HEK293 (cell line): ENCODE results near the gene DIDO1.

Experiments used
- CTCF ChIA-PET: fragments of 350-600 bp; formaldehyde crosslinking; extraction: SDS; loops from one replicate; lab custom pipeline; 2021; ENCODE audit warnings: antibody characterized with exemption; lab: Yijun Ruan, JAX
- POLR2A ChIA-PET: fragments of 300-600 bp; formaldehyde crosslinking; extraction: SDS; loops from one replicate; lab custom pipeline; 2020; ENCODE audit warnings: antibody characterized with exemption, inconsistent platforms; lab: Yijun Ruan, JAX
- H3K27ac ChIP-seq: fragments of 200-500 bp; sonication (Bioruptor generic); 2 replicates; pipeline ENCODE4 v1.5.1; 2014; ENCODE audit warnings: low read depth, low read length, control low read depth, inconsistent platforms; ENCODE audit errors: extremely low read depth
- H3K36me3 ChIP-seq, 2 experiments: fragments of 200-500 bp in 1 of 2; sonication (Bioruptor generic) in 1 of 2; 1 replicate in 1 of 2; 2 replicates in 1 of 2; pipeline ENCODE4 v1.5.1; 2014 to 2017; ENCODE audit warnings: inconsistent platforms in 2 of 2, low read length in 2 of 2; ENCODE audit not compliant: control insufficient read depth in 2 of 2, insufficient read depth in 1 of 2
- H3K4me1 ChIP-seq: fragments of 200-500 bp; sonication (Bioruptor generic); 2 replicates; pipeline ENCODE4 v1.5.1; 2014; ENCODE audit warnings: mild to moderate bottlenecking, low read length, inconsistent platforms; ENCODE audit not compliant: control insufficient read depth, insufficient read depth
- H3K4me3 ChIP-seq: 2 replicates; pipeline ENCODE4 v1.5.1; 2011; ENCODE audit warnings: low read depth, mild to moderate bottlenecking, control low read depth, low read length, moderate library complexity
- H3K9me3 ChIP-seq: fragments of 200-500 bp; sonication (Bioruptor generic); 2 replicates; pipeline ENCODE4 v1.5.1; 2014; ENCODE audit warnings: low read depth, low read length, inconsistent platforms; ENCODE audit not compliant: control insufficient read depth, insufficient read depth
- GLIS2 ChIP-seq: fragments of 450-650 bp; formaldehyde crosslinking; IDR thresholded peaks from 2 replicates; pipeline ENCODE4 v1.5.1; 2016; ENCODE audit warnings: missing biosample characterization, missing genetic modification characterization
- KLF16 ChIP-seq: fragments of 450-650 bp; formaldehyde crosslinking; IDR thresholded peaks from 2 replicates; pipeline ENCODE4 v1.5.1; 2017; ENCODE audit warnings: missing biosample characterization, missing genetic modification characterization
- REPIN1 ChIP-seq: fragments of 450-650 bp; formaldehyde crosslinking; IDR thresholded peaks from 2 replicates; pipeline ENCODE4 v1.5.1; 2017; ENCODE audit warnings: missing biosample characterization, missing genetic modification characterization, low read depth
- SP2 ChIP-seq: fragments of 450-650 bp; formaldehyde crosslinking; IDR thresholded peaks from 2 replicates; pipeline ENCODE4 v1.5.1; 2016; ENCODE audit warnings: missing biosample characterization, missing genetic modification characterization
- ZBTB1 ChIP-seq: fragments of 450-650 bp; formaldehyde crosslinking; IDR thresholded peaks from 2 replicates; pipeline ENCODE4 v1.5.1; 2016; ENCODE audit warnings: missing biosample characterization, missing genetic modification characterization
- ZBTB17 ChIP-seq: fragments of 450-650 bp; formaldehyde crosslinking; IDR thresholded peaks from 2 replicates; pipeline ENCODE4 v1.5.1; 2016; ENCODE audit warnings: missing biosample characterization, missing genetic modification characterization
- ZEB2 ChIP-seq: fragments of 450-650 bp; formaldehyde crosslinking; IDR thresholded peaks from 2 replicates; pipeline ENCODE4 v1.5.1; 2016; ENCODE audit warnings: missing biosample characterization, missing genetic modification characterization
- ZFHX2 ChIP-seq: fragments of 450-650 bp; formaldehyde crosslinking; conservative IDR thresholded peaks from 2 replicates; pipeline ENCODE4 v1.5.1; 2016; ENCODE audit warnings: missing biosample characterization, missing genetic modification characterization
- ZNF10 ChIP-seq: fragments of 450-650 bp; formaldehyde crosslinking; IDR thresholded peaks from 2 replicates; pipeline ENCODE4 v1.5.1; 2017; ENCODE audit warnings: missing biosample characterization, missing genetic modification characterization
- ZNF112 ChIP-seq: fragments of 450-650 bp; formaldehyde crosslinking; IDR thresholded peaks from 2 replicates; pipeline ENCODE4 v1.5.0; 2017; ENCODE audit warnings: missing biosample characterization, missing genetic modification characterization
- ZNF140 ChIP-seq: fragments of 450-650 bp; formaldehyde crosslinking; IDR thresholded peaks from 2 replicates; pipeline ENCODE4 v1.5.1; 2016; ENCODE audit warnings: missing biosample characterization, missing genetic modification characterization
- ZNF175 ChIP-seq: fragments of 450-650 bp; formaldehyde crosslinking; IDR thresholded peaks from 2 replicates; pipeline ENCODE4 v1.5.1; 2016; ENCODE audit warnings: missing biosample characterization, missing genetic modification characterization
- ZNF19 ChIP-seq: fragments of 450-650 bp; formaldehyde crosslinking; IDR thresholded peaks from 2 replicates; pipeline ENCODE4; 2016; ENCODE audit warnings: missing biosample characterization, missing genetic modification characterization, low read depth
- ZNF280C ChIP-seq: fragments of 450-650 bp; formaldehyde crosslinking; IDR thresholded peaks from 2 replicates; pipeline ENCODE4 v1.5.1; 2016; ENCODE audit warnings: missing biosample characterization, missing genetic modification characterization
- ZNF335 ChIP-seq: fragments of 450-650 bp; formaldehyde crosslinking; conservative IDR thresholded peaks from 2 replicates; pipeline ENCODE4 v1.5.1; 2016; ENCODE audit warnings: missing biosample characterization, missing genetic modification characterization
- ZNF37A ChIP-seq: fragments of 450-650 bp; IDR thresholded peaks from 2 replicates; pipeline ENCODE4 v1.5.1; 2018; ENCODE audit warnings: missing biosample characterization, missing genetic modification characterization
- ZNF426 ChIP-seq: fragments of 450-650 bp; formaldehyde crosslinking; IDR thresholded peaks from 2 replicates; pipeline ENCODE4 v1.5.1; 2017; ENCODE audit warnings: missing biosample characterization, missing genetic modification characterization, mild to moderate bottlenecking, inconsistent platforms, moderate library complexity
- ZNF48 ChIP-seq: fragments of 450-650 bp; formaldehyde crosslinking; IDR thresholded peaks from 2 replicates; pipeline ENCODE4 v1.5.1; 2016; ENCODE audit warnings: missing biosample characterization, missing genetic modification characterization
- ZNF521 ChIP-seq: fragments of 450-650 bp; formaldehyde crosslinking; IDR thresholded peaks from 2 replicates; pipeline ENCODE4 v1.5.1; 2017; ENCODE audit warnings: missing biosample characterization, mild to moderate bottlenecking, missing genetic modification characterization
- ZNF529 ChIP-seq: fragments of 450-650 bp; formaldehyde crosslinking; IDR thresholded peaks from 2 replicates; pipeline ENCODE4 v1.5.1; 2017; ENCODE audit warnings: missing genetic modification characterization, missing biosample characterization; ENCODE audit not compliant: insufficient replicate concordance
- ZNF544 ChIP-seq: fragments of 450-650 bp; formaldehyde crosslinking; IDR thresholded peaks from 2 replicates; pipeline ENCODE4 v1.5.0; 2017; ENCODE audit warnings: missing biosample characterization, missing genetic modification characterization
- ZNF555 ChIP-seq: fragments of 450-650 bp; formaldehyde crosslinking; conservative IDR thresholded peaks from 2 replicates; pipeline ENCODE4 v1.5.1; 2017; ENCODE audit warnings: missing biosample characterization, mild to moderate bottlenecking, missing genetic modification characterization, inconsistent platforms
- ZNF692 ChIP-seq: fragments of 450-650 bp; formaldehyde crosslinking; IDR thresholded peaks from 2 replicates; pipeline ENCODE4 v1.5.1; 2016; ENCODE audit warnings: missing biosample characterization, missing genetic modification characterization
- ZNF792 ChIP-seq: fragments of 450-650 bp; formaldehyde crosslinking; IDR thresholded peaks from 2 replicates; pipeline ENCODE4 v1.5.1; 2016; ENCODE audit warnings: missing biosample characterization, missing genetic modification characterization
- ZSCAN4 ChIP-seq: fragments of 450-650 bp; formaldehyde crosslinking; IDR thresholded peaks from 2 replicates; pipeline ENCODE4 v1.5.1; 2017; ENCODE audit warnings: missing biosample characterization, missing genetic modification characterization
- ZXDB ChIP-seq: fragments of 450-650 bp; formaldehyde crosslinking; IDR thresholded peaks from 2 replicates; pipeline ENCODE4 v1.5.1; 2016; ENCODE audit warnings: missing biosample characterization, missing genetic modification characterization
- TF ChIP-seq, protein P1 (sequence below): fragments of 450-650 bp; formaldehyde crosslinking; IDR thresholded peaks from 2 replicates; pipeline ENCODE4 v1.5.1; 2016; ENCODE audit warnings: missing biosample characterization, missing genetic modification characterization, low read depth
- TF ChIP-seq, protein P2 (sequence below): fragments of 450-650 bp; formaldehyde crosslinking; IDR thresholded peaks from 2 replicates; pipeline ENCODE4 v1.5.1; 2016; ENCODE audit warnings: missing biosample characterization, missing genetic modification characterization

DIDO1 gene

GRCh38 chr20:62882426-62882825, 43.9 kb downstream of the DIDO1 start (continued):
- TF ChIP-seq, protein P1, sequence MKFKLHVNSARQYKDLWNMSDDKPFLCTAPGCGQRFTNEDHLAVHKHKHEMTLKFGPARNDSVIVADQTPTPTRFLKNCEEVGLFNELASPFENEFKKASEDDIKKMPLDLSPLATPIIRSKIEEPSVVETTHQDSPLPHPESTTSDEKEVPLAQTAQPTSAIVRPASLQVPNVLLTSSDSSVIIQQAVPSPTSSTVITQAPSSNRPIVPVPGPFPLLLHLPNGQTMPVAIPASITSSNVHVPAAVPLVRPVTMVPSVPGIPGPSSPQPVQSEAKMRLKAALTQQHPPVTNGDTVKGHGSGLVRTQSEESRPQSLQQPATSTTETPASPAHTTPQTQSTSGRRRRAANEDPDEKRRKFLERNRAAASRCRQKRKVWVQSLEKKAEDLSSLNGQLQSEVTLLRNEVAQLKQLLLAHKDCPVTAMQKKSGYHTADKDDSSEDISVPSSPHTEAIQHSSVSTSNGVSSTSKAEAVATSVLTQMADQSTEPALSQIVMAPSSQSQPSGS (tag by site-specific recombination), result no peak
- TF ChIP-seq ZNF48 (no peak), GLIS2 (tag by site-specific recombination) (no peak)
- TF ChIP-seq, protein P2, sequence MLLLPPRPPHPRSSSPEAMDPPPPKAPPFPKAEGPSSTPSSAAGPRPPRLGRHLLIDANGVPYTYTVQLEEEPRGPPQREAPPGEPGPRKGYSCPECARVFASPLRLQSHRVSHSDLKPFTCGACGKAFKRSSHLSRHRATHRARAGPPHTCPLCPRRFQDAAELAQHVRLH (tag by site-specific recombination), result no peak

GRCh38 chr20:62881662-62882395, 44.5 kb downstream of the DIDO1 start:
- Histone ChIP-seq H3K36me3 (peaks cover 0 to 35% of the 10 kb centered on the region in 2 experiments; a peak in 1 of 3 replicates), H3K27ac (no peak overlapping the region), H3K9me3 (no peaks in the 10 kb centered on the region), H3K4me3 (no peak overlapping the region), H3K4me1 (no peaks in the 10 kb centered on the region)
- POLR2A ChIA-PET, result interaction anchor here (0.6 kb wide), 1 partner anchor 239 kb away, joined by 3 read pairs; the partner anchor contains the start of gene SLCO4A1
- TF ChIP-seq ZNF792 (no peak), SP2 (no peak), ZNF112 (tag by site-specific recombination) (no peak), ZFHX2 (tag by site-specific recombination) (no peak), ZXDB (tag by site-specific recombination) (no peak), ZBTB1 (no peak), ZNF335 (tag by site-specific recombination) (no peak), ZNF175 (tag by site-specific recombination) (no peak), KLF16 (no peak), ZNF521 (tag by site-specific recombination) (no peak), ZNF529 (tag by site-specific recombination) (no peak), ZNF140 (no peak), ZNF10 (tag by site-specific recombination) (no peak), ZNF19 (tag by site-specific recombination) (no peak), ZNF555 (tag by site-specific recombination) (no peak), ZSCAN4 (no peak)
- CTCF ChIA-PET, result no interaction called here

DNA sequence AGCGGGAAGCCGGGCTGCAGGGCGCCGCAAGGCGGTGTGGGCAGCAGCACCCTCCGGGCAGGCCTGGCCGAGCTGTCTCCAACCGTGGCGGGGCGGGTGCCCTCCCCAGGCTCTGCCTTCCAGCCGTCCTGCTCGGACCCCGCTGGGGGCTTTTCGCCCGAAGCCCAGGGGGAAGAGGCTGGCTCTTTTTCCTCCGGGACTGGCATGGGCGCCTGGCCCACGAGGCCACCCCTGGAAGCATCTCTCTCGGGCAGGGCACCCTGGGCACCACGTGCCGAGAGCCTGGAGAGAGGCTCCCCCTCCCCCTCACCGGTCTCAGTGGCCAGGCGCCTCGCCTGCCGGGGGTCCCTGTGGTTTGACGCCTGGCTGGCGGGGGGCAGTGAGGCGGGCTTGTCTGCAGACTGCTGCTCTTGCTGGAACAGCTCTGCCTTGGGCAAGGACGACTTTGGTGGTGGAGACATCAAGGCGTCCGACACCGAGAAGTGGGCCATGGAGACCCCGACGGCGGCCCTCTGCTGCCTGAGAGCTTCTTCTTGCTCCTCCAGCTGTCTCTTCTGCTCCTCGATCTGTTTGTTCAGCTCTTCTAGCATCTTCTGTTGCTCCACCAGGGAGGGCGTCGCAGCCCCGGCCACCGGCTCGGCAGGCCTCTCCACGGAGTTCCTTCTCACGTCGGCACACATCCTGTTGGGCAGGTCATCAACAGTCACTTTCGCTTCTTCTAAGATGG, 45.2 kb downstream of the DIDO1 start:
- Histone ChIP-seq H3K4me3 (no peak overlapping the region), H3K36me3 (peaks cover 0 to 28% of the 10 kb centered on the region in 2 experiments; a peak in 1 of 3 replicates), H3K27ac (no peak overlapping the region), H3K9me3 (no peaks in the 10 kb centered on the region), H3K4me1 (no peaks in the 10 kb centered on the region)
- ChIA-PET CTCF (no interaction called here), POLR2A (no interaction called here)
- TF ChIP-seq ZBTB17 (no peak), ZNF692 (tag by site-specific recombination) (no peak), REPIN1 (tag by site-specific recombination) (no peak), SP2 (no peak), ZEB2 (tag by site-specific recombination) (no peak), ZNF426 (tag by site-specific recombination) (no peak), ZNF544 (no peak), ZNF280C (no peak), ZNF37A (no peak)
